Smooth muscle cell (in vitro differentiated cells): Measurements from ENCODE around the gene VPS26B. TPM values are rescaled to one million over a fixed set of nuclear protein-coding genes. Genes with fewer than 3 reads are reported as not detected.

Experiments used
- DNase-seq: peaks from one replicate; lab custom pipeline; 2025; ENCODE audit not compliant: unreplicated experiment; lab: John Stamatoyannopoulos, UW
- H2AFZ ChIP-seq: fragments of 200-600 bp; sonication (generic); 2 replicates; pipeline ENCODE4 v1.6.0; 2016; ENCODE audit warnings: antibody characterized with exemption, low read depth, mild to moderate bottlenecking
- H3F3A ChIP-seq: fragments of 200-600 bp; sonication (generic); 2 replicates; pipeline ENCODE4 v1.6.0; 2017; ENCODE audit warnings: antibody characterized with exemption, low read depth
- H3K27ac ChIP-seq: fragments of 200-600 bp; sonication (generic); 2 replicates; pipeline ENCODE4 v1.5.1; 2016; ENCODE audit warnings: low read depth, mild to moderate bottlenecking
- H3K27me3 ChIP-seq: fragments of 200-600 bp; sonication (generic); 2 replicates; pipeline ENCODE4 v1.6.1; 2016; ENCODE audit warnings: low read depth, mild to moderate bottlenecking
- H3K36me3 ChIP-seq: fragments of 200-600 bp; sonication (generic); 2 replicates; pipeline ENCODE4 v1.5.1; 2016; ENCODE audit warnings: low read depth
- H3K4me1 ChIP-seq: fragments of 200-600 bp; sonication (generic); 2 replicates; pipeline ENCODE4 v1.5.1; 2016; ENCODE audit warnings: low read depth
- H3K4me2 ChIP-seq: fragments of 200-600 bp; sonication (generic); 2 replicates; pipeline ENCODE4 v1.6.0; 2016; ENCODE audit warnings: mild to moderate bottlenecking
- H3K4me3 ChIP-seq: fragments of 200-600 bp; sonication (generic); 2 replicates; pipeline ENCODE4 v1.5.1; 2016; ENCODE audit warnings: mild to moderate bottlenecking
- H3K79me2 ChIP-seq: fragments of 200-600 bp; sonication (generic); 2 replicates; pipeline ENCODE4 v1.6.0; 2016; ENCODE audit warnings: low read depth, mild to moderate bottlenecking
- H3K9ac ChIP-seq: fragments of 200-600 bp; sonication (generic); 2 replicates; pipeline ENCODE4 v1.6.0; 2016; ENCODE audit warnings: low read depth
- H3K9me3 ChIP-seq: fragments of 200-600 bp; sonication (generic); replicated peaks from 2 replicates; pipeline ENCODE4 v1.5.1; 2016; ENCODE audit warnings: low read depth
- H4K20me1 ChIP-seq: fragments of 200-600 bp; sonication (generic); 2 replicates; pipeline ENCODE4 v1.6.0; 2016; ENCODE audit warnings: low read depth
- WGBS: methylation state at CpG from one replicate; pipeline ENCODE4 v1.1.7; 2016; ENCODE audit warnings: low lambda C conversion rate; 5-methylcytosine and 5-hydroxymethylcytosine counted together
- polyA plus RNA-seq: library from polyadenylated mRNA; unstranded; fragments of >200 nt; fragmentation: Nextera tagmentation; extraction: Ambion mirVana; gene quantifications from 2 replicates; pipeline ENCODE4 v1.2.1, GENCODE V29; 2016
- total RNA-seq: library from RNA; depleted of rRNA; stranded (reverse); fragments of >200 nt; gene quantifications from 2 replicates; pipeline ENCODE4 v1.2.3, GENCODE V29; 2014
- TF ChIP-seq, protein P1 (sequence below): fragments of 200-600 bp; sonication (generic); IDR thresholded peaks from 2 replicates; pipeline ENCODE4 v1.5.1; 2017; ENCODE audit warnings: borderline replicate concordance, mild to moderate bottlenecking, antibody characterized with exemption; ENCODE audit not compliant: insufficient read depth, poor library complexity, severe bottlenecking

The VPS26B gene
- total and polyA plus RNA-seq, 2 experiments from 2014 or later, result 30.7 to 48.4 TPM

GRCh38 chr11:134238956-134239355 is 14.5 kb downstream of the VPS26B start:
- TF ChIP-seq, protein P1, sequence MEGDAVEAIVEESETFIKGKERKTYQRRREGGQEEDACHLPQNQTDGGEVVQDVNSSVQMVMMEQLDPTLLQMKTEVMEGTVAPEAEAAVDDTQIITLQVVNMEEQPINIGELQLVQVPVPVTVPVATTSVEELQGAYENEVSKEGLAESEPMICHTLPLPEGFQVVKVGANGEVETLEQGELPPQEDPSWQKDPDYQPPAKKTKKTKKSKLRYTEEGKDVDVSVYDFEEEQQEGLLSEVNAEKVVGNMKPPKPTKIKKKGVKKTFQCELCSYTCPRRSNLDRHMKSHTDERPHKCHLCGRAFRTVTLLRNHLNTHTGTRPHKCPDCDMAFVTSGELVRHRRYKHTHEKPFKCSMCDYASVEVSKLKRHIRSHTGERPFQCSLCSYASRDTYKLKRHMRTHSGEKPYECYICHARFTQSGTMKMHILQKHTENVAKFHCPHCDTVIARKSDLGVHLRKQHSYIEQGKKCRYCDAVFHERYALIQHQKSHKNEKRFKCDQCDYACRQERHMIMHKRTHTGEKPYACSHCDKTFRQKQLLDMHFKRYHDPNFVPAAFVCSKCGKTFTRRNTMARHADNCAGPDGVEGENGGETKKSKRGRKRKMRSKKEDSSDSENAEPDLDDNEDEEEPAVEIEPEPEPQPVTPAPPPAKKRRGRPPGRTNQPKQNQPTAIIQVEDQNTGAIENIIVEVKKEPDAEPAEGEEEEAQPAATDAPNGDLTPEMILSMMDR, result no peak

DNA sequence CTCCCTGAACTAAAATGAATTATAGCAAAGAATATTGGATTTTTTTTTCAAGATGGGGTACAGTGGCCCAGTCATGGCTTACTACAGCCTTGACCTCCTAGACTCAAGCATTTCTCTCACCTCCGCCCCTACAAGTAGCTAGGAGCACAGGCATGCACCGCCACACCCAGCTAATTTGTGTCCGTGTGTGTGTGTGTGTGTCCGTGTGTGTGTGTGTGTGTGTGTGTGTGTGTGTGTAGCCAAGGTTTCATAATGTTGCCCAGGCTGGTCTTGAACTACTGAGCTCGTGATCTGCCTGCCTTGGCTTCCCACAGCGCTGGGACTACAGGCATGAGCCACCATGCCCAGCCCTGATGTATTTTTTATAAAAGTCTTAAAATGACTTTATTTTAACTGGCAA is 16.1 kb downstream of the VPS26B start:
- no peak overlapping the region for H3K4me2 ChIP-seq
- H3K79me2 ChIP-seq, result no peaks in the 10 kb centered on the region
- no peak for DNase-seq
- peaks cover 10% of the 10 kb centered on the region for H3K36me3 ChIP-seq
- H4K20me1 ChIP-seq, result peaks cover 13% of the 10 kb centered on the region
- no peak overlapping the region for H3K4me3 ChIP-seq
- 76% methylated on average over 6 of the region's 6 CpGs for WGBS
- no peak overlapping the region for H2AFZ ChIP-seq
- H3K27me3 ChIP-seq, result no peaks in the 10 kb centered on the region
- H3K27ac ChIP-seq, result no peak overlapping the region
- TF ChIP-seq, protein P1, result no peak
- no peak overlapping the region for H3K9ac ChIP-seq
- H3K9me3 ChIP-seq, result no peaks in the 10 kb centered on the region
- no peaks in the 10 kb centered on the region for H3F3A ChIP-seq
- H3K4me1 ChIP-seq, result no peaks in the 10 kb centered on the region

More at GRCh38 chr11:134238956-134239355, 14.5 kb downstream of the VPS26B start:
- DNase-seq, result no peak
- Histone ChIP-seq H3K79me2 (peaks cover 4% of the 10 kb centered on the region), H3K27me3 (no peaks in the 10 kb centered on the region), H3K36me3 (peaks cover 6% of the 10 kb centered on the region), H3K27ac (no peak overlapping the region), H3K9ac (no peak overlapping the region), H2AFZ (no peak overlapping the region), H4K20me1 (peaks cover 25% of the 10 kb centered on the region), H3K4me1 (no peaks in the 10 kb centered on the region), H3K4me2 (no peak overlapping the region), H3K9me3 (no peaks in the 10 kb centered on the region), H3F3A (no peaks in the 10 kb centered on the region), H3K4me3 (no peak overlapping the region)
- 95% methylated on average over 5 of the region's 5 CpGs for WGBS

GRCh38 chr11:134242376-134242775 is 17.9 kb downstream of the VPS26B start:
- Histone ChIP-seq H3K4me3 (no peak overlapping the region), H3F3A (no peaks in the 10 kb centered on the region), H3K27ac (no peak overlapping the region), H3K4me2 (no peak overlapping the region), H3K4me1 (no peaks in the 10 kb centered on the region), H3K79me2 (no peaks in the 10 kb centered on the region), H3K27me3 (no peaks in the 10 kb centered on the region), H3K9ac (no peak overlapping the region), H3K9me3 (no peaks in the 10 kb centered on the region), H2AFZ (no peak overlapping the region), H3K36me3 (peaks cover 10% of the 10 kb centered on the region), H4K20me1 (peaks cover 9% of the 10 kb centered on the region)
- TF ChIP-seq, protein P1, result no peak
- DNase-seq, result no peak
- 89% methylated on average over 9 of the region's 9 CpGs for WGBS

GRCh38 chr11:134243913-134244312 is 19.4 kb downstream of the VPS26B start:
- H3K4me3 ChIP-seq, result no peak overlapping the region
- no peaks in the 10 kb centered on the region for H3K9me3 ChIP-seq
- H3K36me3 ChIP-seq, result peaks cover 10% of the 10 kb centered on the region
- no peaks in the 10 kb centered on the region for H3F3A ChIP-seq
- H3K4me2 ChIP-seq, result no peak overlapping the region
- no peaks in the 10 kb centered on the region for H3K27me3 ChIP-seq
- H3K27ac ChIP-seq, result no peak overlapping the region
- H2AFZ ChIP-seq, result no peak overlapping the region
- H3K9ac ChIP-seq, result no peak overlapping the region
- H3K79me2 ChIP-seq, result no peaks in the 10 kb centered on the region
- TF ChIP-seq, protein P1, result no peak
- no peak for DNase-seq
- 96% methylated on average over 4 of the region's 4 CpGs for WGBS
- H3K4me1 ChIP-seq, result no peaks in the 10 kb centered on the region
- H4K20me1 ChIP-seq, result no peaks in the 10 kb centered on the region
